C4-2B (cell line): ENCODE measurements around the gene TM9SF1.

ENCODE experiments used
- CTCF ChIP-seq: fragments of 450-650 bp; conservative IDR thresholded peaks from 2 replicates; pipeline ENCODE4 v1.5.1; 2017; ENCODE audit warnings: mild to moderate bottlenecking
- ZFX ChIP-seq: fragments of 450-650 bp; IDR thresholded peaks from 2 replicates; pipeline ENCODE4 v1.6.1; 2017

DNA sequence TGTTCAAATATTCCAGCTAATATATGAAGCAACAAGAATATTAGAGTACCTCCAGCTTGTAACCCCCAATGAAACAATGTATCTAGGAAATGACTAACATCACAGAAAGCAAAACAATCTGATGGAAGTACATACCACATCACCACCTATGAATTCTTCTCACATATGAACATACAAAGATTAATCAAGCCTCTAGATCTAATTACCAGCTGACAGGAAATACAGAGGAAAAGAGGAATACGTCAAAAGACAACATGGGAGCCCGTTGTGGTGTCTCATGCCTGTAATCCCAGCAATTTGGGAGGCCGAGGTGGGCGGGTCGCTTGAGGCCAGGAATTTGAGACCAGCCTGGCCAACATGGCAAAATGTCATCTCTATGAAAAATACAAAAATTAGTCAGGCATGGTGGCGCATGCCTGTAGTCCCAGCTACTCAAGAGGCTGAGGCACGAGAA is 29.4 kb upstream of the TM9SF1 start:
- no peak for TF ChIP-seq CTCF
- no peak for TF ChIP-seq ZFX
